Measurements from ENCODE around the gene SND1. TPM values are rescaled to one million over a fixed set of nuclear protein-coding genes. Genes with fewer than 3 reads are reported as not detected.

SND1 gene
- total and polyA plus RNA-seq, 2 of the 4 experiments (the other 2 are of a cell fraction): 154 to 294 TPM

- H3K27ac ChIP-seq (ENCODE audit: insufficient read depth, low read length): no peak overlapping the region
- no peak overlapping the region for H4K91ac ChIP-seq (ENCODE audit: insufficient read depth, low read depth, low read length)
- H3K36me3 ChIP-seq (ENCODE audit: control insufficient read depth, insufficient read depth, low read length): peaks cover 4% of the 10 kb centered on the region
- H2BK120ac ChIP-seq (ENCODE audit: low read depth, low read length): no peak overlapping the region
- ChIA-PET CTCF (interaction anchor here (0.8 kb wide), 2 partner anchors 10 to 312 kb away, joined by 3 to 4 read pairs; no protein-coding TSS in a partner anchor), POLR2A (ENCODE audit: unreplicated experiment) (no interaction called here)
- in situ Hi-C loops (cut with MboI; ENCODE audit: low sequenced_read_pairs) (no loop called here), dilution Hi-C loops (cut with HindIII; ENCODE audit: low sequenced_read_pairs, unreplicated experiment) (no loop called here), intact Hi-C loops (cut with micrococcal nuclease) (no loop called here)
- no peak overlapping the region for H3K14ac ChIP-seq (replicated peaks; ENCODE audit: low read depth, low read length)
- H3K79me1 ChIP-seq (ENCODE audit: low read depth in 1 of 2, low read length in 2 of 2): peaks cover 18 to 79% of the 10 kb centered on the region in 2 experiments
- WGBS, 2 experiments (ENCODE audit: extremely low coverage in 2 of 2, insufficient read length in 1 of 2): no CpG with 5 or more reads among the region's 3 CpGs
- DNase-seq (no peak), ATAC-seq (ENCODE audit: low read depth) (no peak)
- peaks cover 24% of the 10 kb centered on the region for H3K9me1 ChIP-seq (ENCODE audit: insufficient read depth, low read length)
- no peak for TF ChIP-seq ELK1 (IDR thresholded peaks at IDR 0.05; ENCODE audit: borderline replicate concordance, low read depth, low read length)
- no peak for TF ChIP-seq MAFK (IDR thresholded peaks at IDR 0.05; ENCODE audit: low read depth, low read length)
- no peak for TF ChIP-seq CHD1 (IDR thresholded peaks at IDR 0.05; ENCODE audit: low read depth, low read length)
- no peak for TF ChIP-seq NFE2L2 (IDR thresholded peaks at IDR 0.05; ENCODE audit: low read depth, low read length)
- TF ChIP-seq RFX5 (IDR thresholded peaks at IDR 0.05; ENCODE audit: low read depth, low read length): no peak
- TF ChIP-seq RAD21 (IDR thresholded peaks at IDR 0.05; ENCODE audit: low read length): no peak
- no peak for TF ChIP-seq POLR2A (IDR thresholded peaks at IDR 0.05; ENCODE audit: low read depth, low read length)
- no peak for TF ChIP-seq MAZ (IDR thresholded peaks at IDR 0.05; ENCODE audit: borderline replicate concordance, low read depth, low read length)
- TF ChIP-seq USF2 (IDR thresholded peaks at IDR 0.05; ENCODE audit: low read depth, low read length): no peak
- TF ChIP-seq SMC3 (IDR thresholded peaks at IDR 0.05; ENCODE audit: low read depth, low read length): no peak
- TF ChIP-seq RCOR1 (IDR thresholded peaks at IDR 0.05; ENCODE audit: insufficient replicate concordance, low read length): no peak
- no peak for TF ChIP-seq CEBPB (IDR thresholded peaks at IDR 0.05; ENCODE audit: low read depth, low read length)
- no peak for TF ChIP-seq CTCF (conservative IDR thresholded peaks at IDR 0.05; ENCODE audit: low read depth, low read length)
- no peak for TF ChIP-seq MXI1 (IDR thresholded peaks at IDR 0.05; ENCODE audit: borderline replicate concordance, low read depth, low read length)
- TF ChIP-seq FOS (IDR thresholded peaks at IDR 0.05; ENCODE audit: low read depth, low read length): no peak
- TF ChIP-seq BHLHE40 (IDR thresholded peaks at IDR 0.05; ENCODE audit: low read depth, low read length): no peak
- no peak overlapping the region for H2AK9ac ChIP-seq (replicated peaks; ENCODE audit: low read depth, low read length, poor library complexity)
- no peak overlapping the region for H3K9ac ChIP-seq (ENCODE audit: low read depth, low read length)
- no peak overlapping the region for H2AK5ac ChIP-seq (ENCODE audit: low read depth, low read length)
- H2AFZ ChIP-seq (replicated peaks; ENCODE audit: low read length, poor library complexity): no peak overlapping the region
- H3K18ac ChIP-seq (ENCODE audit: low read depth, low read length): no peak overlapping the region
- H3K23ac ChIP-seq (ENCODE audit: low read depth, low read length): no peak overlapping the region
- no peak overlapping the region for H3K4me2 ChIP-seq (ENCODE audit: low read depth, low read length)
- H4K5ac ChIP-seq (ENCODE audit: low read depth, low read length): no peak overlapping the region
- no peak overlapping the region for H2BK20ac ChIP-seq (ENCODE audit: low read depth, low read length)
- no peak overlapping the region for H3K4me3 ChIP-seq (ENCODE audit: insufficient read depth, low read depth, low read length)
- BruUV-seq (replicated peaks): no TSS peak
- H3K9me3 ChIP-seq (ENCODE audit: control insufficient read depth, insufficient read depth, low read length): no peaks in the 10 kb centered on the region
- H3K56ac ChIP-seq (ENCODE audit: extremely low read depth, insufficient read depth, low read length): no peak overlapping the region
- no peak overlapping the region for H2BK15ac ChIP-seq (ENCODE audit: low read depth, low read length)
- H2BK5ac ChIP-seq (ENCODE audit: low read depth, low read length, poor library complexity, severe bottlenecking): no peak overlapping the region
- no peak overlapping the region for H3K4ac ChIP-seq (ENCODE audit: low read depth, low read length)
- peaks cover 39% of the 10 kb centered on the region for H4K20me1 ChIP-seq (ENCODE audit: insufficient read depth, low read length)
- no peaks in the 10 kb centered on the region for H3K27me3 ChIP-seq (ENCODE audit: control insufficient read depth, insufficient read depth, low read length)
- H3K4me1 ChIP-seq (ENCODE audit: control insufficient read depth, insufficient read depth, low read length): peaks cover 14% of the 10 kb centered on the region
- no peak overlapping the region for H4K8ac ChIP-seq (ENCODE audit: low read depth in 2 of 2, low read length in 2 of 2)
These were observed 367.3 kb downstream of the SND1 start for GRCh38 chr7:128019288-128019687.
